CD14-positive monocyte (primary cell): ENCODE results near the gene PIK3R1. TPM values are rescaled to one million over a fixed set of nuclear protein-coding genes. Genes with fewer than 3 reads are reported as not detected.

Source experiments
- DNase-seq, 3 donors: peaks; one replicate each; pipeline ENCODE4 v3.0.0-alpha.2; 2011 to 2022
- H2AFZ ChIP-seq: 2 replicates; pipeline ENCODE4 v1.6.0; 2012; ENCODE audit warnings: mild to moderate bottlenecking, low read depth, low read length, inconsistent platforms; ENCODE audit not compliant: insufficient read depth, poor library complexity, severe bottlenecking
- H3K27ac ChIP-seq, 2 donors: 1 replicate in 1 of 2; 2 replicates in 1 of 2; pipeline ENCODE4 v1.5.1; 2012 to 2013; ENCODE audit warnings: low read length in 2 of 2, control low read depth in 1 of 2, inconsistent platforms in 1 of 2, low read depth in 1 of 2, mild to moderate bottlenecking in 1 of 2
- H3K27me3 ChIP-seq, 2 donors: one replicate each; pipeline versions ENCODE4 v1.6.0 to v1.6.1; 2011 to 2013; ENCODE audit warnings: low read length in 2 of 2; ENCODE audit not compliant: control insufficient read depth in 2 of 2, insufficient read depth in 2 of 2
- H3K36me3 ChIP-seq, 2 donors: replicated peaks in 1 of 2; 1 replicate in 1 of 2; 2 replicates in 1 of 2; pipeline versions ENCODE4 v1.5.1 to v1.6.1; 2012 to 2013; ENCODE audit warnings: low read length in 2 of 2, control low read depth in 1 of 2, inconsistent platforms in 1 of 2, mild to moderate bottlenecking in 1 of 2; ENCODE audit not compliant: insufficient read depth in 2 of 2, control insufficient read depth in 1 of 2
- H3K4me1 ChIP-seq, 2 donors: 1 replicate in 1 of 2; 2 replicates in 1 of 2; pipeline versions ENCODE4 v1.5.1 to v1.6.1; 2012 to 2013; ENCODE audit warnings: low read length in 2 of 2, control low read depth in 1 of 2, inconsistent platforms in 1 of 2, mild to moderate bottlenecking in 1 of 2, moderate library complexity in 1 of 2; ENCODE audit not compliant: insufficient read depth in 2 of 2, control insufficient read depth in 1 of 2
- H3K4me2 ChIP-seq: replicated peaks from 2 replicates; pipeline ENCODE3; 2012; ENCODE audit warnings: low read length, moderate library complexity, mild to moderate bottlenecking; ENCODE audit not compliant: poor library complexity, severe bottlenecking; ENCODE audit errors: extremely low read depth
- H3K4me3 ChIP-seq, 3 experiments: fragments of 200-600 bp in 1 of 3; sonication (generic) in 1 of 3; replicated peaks in 1 of 3; 1 replicate in 2 of 3; 2 replicates in 1 of 3; pipeline ENCODE4 v1.5.1; 2011 to 2013; ENCODE audit warnings: low read length in 3 of 3, mild to moderate bottlenecking in 3 of 3, control low read depth in 2 of 3, low read depth in 2 of 3, inconsistent platforms in 1 of 3, moderate library complexity in 1 of 3
- H3K79me2 ChIP-seq: 2 replicates; pipeline ENCODE4 v1.6.0; 2012; ENCODE audit warnings: mild to moderate bottlenecking, control low read depth, inconsistent platforms, low read length, moderate library complexity; ENCODE audit not compliant: insufficient read depth
- H3K9ac ChIP-seq: 2 replicates; pipeline ENCODE4 v1.6.0; 2017; ENCODE audit warnings: low read length, mild to moderate bottlenecking; ENCODE audit not compliant: insufficient read depth, poor library complexity, severe bottlenecking
- H3K9me3 ChIP-seq, 2 donors: replicated peaks in 1 of 2; 1 replicate in 1 of 2; 2 replicates in 1 of 2; pipeline versions ENCODE4 v1.5.1 to v1.6.1; 2012 to 2013; ENCODE audit warnings: low read length in 2 of 2, control low read depth in 1 of 2; ENCODE audit not compliant: control insufficient read depth in 1 of 2, insufficient read depth in 1 of 2
- H4K20me1 ChIP-seq: 2 replicates; pipeline ENCODE4 v1.6.0; 2012; ENCODE audit warnings: mild to moderate bottlenecking, low read length, control low read depth, moderate library complexity; ENCODE audit not compliant: insufficient read depth
- H3K27ac Mint-ChIP-seq, 7 donors: one replicate each; pipeline ENCODE4 v1.8.0; 2020; ENCODE audit warnings: mild to moderate bottlenecking in 7 of 7, mixed read lengths in 7 of 7, moderate library complexity in 6 of 7, inconsistent platforms in 2 of 7
- H3K27me3 Mint-ChIP-seq, 3 donors: one replicate each; pipeline ENCODE4 v1.8.0; 2021 to 2022; ENCODE audit warnings: low read depth in 3 of 3, mild to moderate bottlenecking in 3 of 3, mixed read lengths in 3 of 3, moderate library complexity in 3 of 3, inconsistent platforms in 1 of 3
- H3K36me3 Mint-ChIP-seq, 2 donors: one replicate each; pipeline ENCODE4 v1.8.0; 2020; ENCODE audit warnings: mixed read lengths in 2 of 2, inconsistent platforms in 1 of 2, mild to moderate bottlenecking in 1 of 2
- H3K4me1 Mint-ChIP-seq: one replicate; pipeline ENCODE4 v1.8.0; 2020; ENCODE audit warnings: mild to moderate bottlenecking, mixed read lengths
- H3K4me3 Mint-ChIP-seq, 2 donors: one replicate each; pipeline ENCODE4 v1.8.0; 2020; ENCODE audit warnings: mild to moderate bottlenecking in 2 of 2, mixed read lengths in 2 of 2, moderate library complexity in 1 of 2
- H3K9me3 Mint-ChIP-seq, 7 donors: one replicate each; pipeline ENCODE4 v1.8.0; 2020 to 2022; ENCODE audit warnings: mixed read lengths in 7 of 7, mild to moderate bottlenecking in 6 of 7, moderate library complexity in 6 of 7, inconsistent platforms in 2 of 7
- WGBS: methylation state at CpG from one replicate; pipeline ENCODE4 v1.1.5; 2013; ENCODE audit warnings: missing lambda C conversion rate; ENCODE audit not compliant: insufficient coverage; 5-methylcytosine and 5-hydroxymethylcytosine counted together
- intact Hi-C, 2 donors: fragments of 100-400 bp; cut with micrococcal nuclease; formaldehyde crosslinking; loops; one replicate each; pipeline versions ENCODE4 v1.15.0 to v1.15.1; 2023
- polyA plus RNA-seq, 3 donors: library from polyadenylated mRNA; depleted of rRNA in 1 of 3; unstranded in 2 of 3; stranded (reverse) in 1 of 3; fragments of 300-500 nt in 2 of 3; fragments of >200 nt in 1 of 3; fragmentation: Illumina TruSeq in 2 of 3; gene quantifications; 1 replicate in 2 of 3; 2 replicates in 1 of 3; pipeline ENCODE4 v1.2.3, GENCODE V29; 2012 to 2021
- TF ChIP-seq, protein P1 (sequence below): fragments of 200-600 bp; IDR thresholded peaks from one replicate; pipeline ENCODE4 v1.8.0; 2022; ENCODE audit warnings: antibody characterized with exemption, mild to moderate bottlenecking

Gene PIK3R1
- polyA plus RNA-seq, 3 donors: 9.5 to 25.5 (median 10.5) TPM

GRCh38 chr5:68222824-68223354 lies 7.3 kb downstream of the PIK3R1 start:
- Histone ChIP-seq H4K20me1 (peaks cover 99% of the 10 kb centered on the region), H3K9ac (no peak overlapping the region), H3K4me2 (no peak overlapping the region), H3K27me3 (no peaks in the 10 kb centered on the region), H3K4me3 (no peak overlapping the region), H3K27ac (no peak overlapping the region), H3K79me2 (peaks cover 100% of the 10 kb centered on the region), H3K4me1 (peaks cover 42 to 52% of the 10 kb centered on the region in 2 donors), H2AFZ (no peak overlapping the region), H3K36me3 (peaks cover 13 to 20% of the 10 kb centered on the region in 2 donors), H3K9me3 (peaks cover 0 to 5% of the 10 kb centered on the region in 2 donors)
- peaks cover 28 to 35% of the 10 kb centered on the region in 2 donors for H3K36me3 Mint-ChIP-seq
- DNase-seq: no peak
- no CpG with 5 or more reads among the region's 4 CpGs for WGBS
- peaks cover 0 to 1% (median 0%) of the 10 kb centered on the region in 3 donors for H3K27me3 Mint-ChIP-seq
- H3K27ac Mint-ChIP-seq: peak overlapping the region in 3 of 7 donors; percentile 16 to 64 (median 53)
- H3K9me3 Mint-ChIP-seq: peaks cover 0 to 9% (median 3%) of the 10 kb centered on the region in 7 donors
- no peak overlapping the region for H3K4me3 Mint-ChIP-seq
- intact Hi-C loops: loop anchor here in 1 of 2 donors (10.0 kb wide), 1 partner anchor 178 kb away; no protein-coding TSS in a partner anchor
- peaks cover 69% of the 10 kb centered on the region for H3K4me1 Mint-ChIP-seq
- TF ChIP-seq, protein P1, sequence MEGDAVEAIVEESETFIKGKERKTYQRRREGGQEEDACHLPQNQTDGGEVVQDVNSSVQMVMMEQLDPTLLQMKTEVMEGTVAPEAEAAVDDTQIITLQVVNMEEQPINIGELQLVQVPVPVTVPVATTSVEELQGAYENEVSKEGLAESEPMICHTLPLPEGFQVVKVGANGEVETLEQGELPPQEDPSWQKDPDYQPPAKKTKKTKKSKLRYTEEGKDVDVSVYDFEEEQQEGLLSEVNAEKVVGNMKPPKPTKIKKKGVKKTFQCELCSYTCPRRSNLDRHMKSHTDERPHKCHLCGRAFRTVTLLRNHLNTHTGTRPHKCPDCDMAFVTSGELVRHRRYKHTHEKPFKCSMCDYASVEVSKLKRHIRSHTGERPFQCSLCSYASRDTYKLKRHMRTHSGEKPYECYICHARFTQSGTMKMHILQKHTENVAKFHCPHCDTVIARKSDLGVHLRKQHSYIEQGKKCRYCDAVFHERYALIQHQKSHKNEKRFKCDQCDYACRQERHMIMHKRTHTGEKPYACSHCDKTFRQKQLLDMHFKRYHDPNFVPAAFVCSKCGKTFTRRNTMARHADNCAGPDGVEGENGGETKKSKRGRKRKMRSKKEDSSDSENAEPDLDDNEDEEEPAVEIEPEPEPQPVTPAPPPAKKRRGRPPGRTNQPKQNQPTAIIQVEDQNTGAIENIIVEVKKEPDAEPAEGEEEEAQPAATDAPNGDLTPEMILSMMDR: no peak

- no peak overlapping the region for H3K4me3 Mint-ChIP-seq
- H3K4me1 Mint-ChIP-seq: peaks cover 58% of the 10 kb centered on the region
Measured at GRCh38 chr5:68223904-68224303, 8.3 kb downstream of the PIK3R1 start.

More at GRCh38 chr5:68223904-68224303, 8.3 kb downstream of the PIK3R1 start:
- Mint-ChIP-seq H3K36me3 (peaks cover 32 to 42% of the 10 kb centered on the region in 2 donors), H3K9me3 (peaks cover 0 to 9% (median 3%) of the 10 kb centered on the region in 7 donors), H3K27ac (peak overlapping the region in 3 of 7 donors; percentile 5 to 73 (median 17)), H3K27me3 (peaks cover 0 to 1% (median 0%) of the 10 kb centered on the region in 3 donors)
- TF ChIP-seq, protein P1: no peak
- H3K4me3 ChIP-seq: no peak overlapping the region
- H3K9ac ChIP-seq: no peak overlapping the region
- no peaks in the 10 kb centered on the region for H3K27me3 ChIP-seq
- no peak overlapping the region for H3K4me2 ChIP-seq
- peaks cover 35 to 42% of the 10 kb centered on the region in 2 donors for H3K4me1 ChIP-seq
- no peak for DNase-seq
- intact Hi-C loops: loop anchor here in 1 of 2 donors (2.0 to 10.0 kb wide), 2 partner anchors 15 to 179 kb away; no protein-coding TSS in a partner anchor
- peaks cover 20 to 30% of the 10 kb centered on the region in 2 donors for H3K36me3 ChIP-seq
- peaks cover 0 to 5% of the 10 kb centered on the region in 2 donors for H3K9me3 ChIP-seq
- H3K27ac ChIP-seq: peak overlapping the region in 1 of 2 donors; percentile 58
- peaks cover 100% of the 10 kb centered on the region for H3K79me2 ChIP-seq
- H4K20me1 ChIP-seq: peaks cover 99% of the 10 kb centered on the region
- H2AFZ ChIP-seq: no peak overlapping the region
